Mesenteric fat pad (tissue), 1 donor: ENCODE results near the gene CTSW. TPM values are rescaled to one million over a fixed set of nuclear protein-coding genes. Genes with fewer than 3 reads are reported as not detected.
"Not testable (repeated sequence)": the region's sequence is repeated elsewhere in the genome, so short reads cannot be mapped to it uniquely, and the experiment has no call there.

Experiments
- DNase-seq: peaks from one replicate; pipeline ENCODE4 v3.0.0-alpha.2; 2020; ENCODE audit warnings: low spot score
- total RNA-seq: library from RNA; stranded (reverse); fragmentation: NEBNext Ultra II Directional; extraction: Animal tissue kit (Norgen Biotek cat#: 25700); gene quantifications from one replicate; pipeline ENCODE4 v1.2.1, GENCODE V29; 2021
- donor health status: DM: yes; HTN: yes; CAD: no.

The CTSW gene
- total RNA-seq, 1 donor from 2014 or later, result 1.3 TPM

DNA sequence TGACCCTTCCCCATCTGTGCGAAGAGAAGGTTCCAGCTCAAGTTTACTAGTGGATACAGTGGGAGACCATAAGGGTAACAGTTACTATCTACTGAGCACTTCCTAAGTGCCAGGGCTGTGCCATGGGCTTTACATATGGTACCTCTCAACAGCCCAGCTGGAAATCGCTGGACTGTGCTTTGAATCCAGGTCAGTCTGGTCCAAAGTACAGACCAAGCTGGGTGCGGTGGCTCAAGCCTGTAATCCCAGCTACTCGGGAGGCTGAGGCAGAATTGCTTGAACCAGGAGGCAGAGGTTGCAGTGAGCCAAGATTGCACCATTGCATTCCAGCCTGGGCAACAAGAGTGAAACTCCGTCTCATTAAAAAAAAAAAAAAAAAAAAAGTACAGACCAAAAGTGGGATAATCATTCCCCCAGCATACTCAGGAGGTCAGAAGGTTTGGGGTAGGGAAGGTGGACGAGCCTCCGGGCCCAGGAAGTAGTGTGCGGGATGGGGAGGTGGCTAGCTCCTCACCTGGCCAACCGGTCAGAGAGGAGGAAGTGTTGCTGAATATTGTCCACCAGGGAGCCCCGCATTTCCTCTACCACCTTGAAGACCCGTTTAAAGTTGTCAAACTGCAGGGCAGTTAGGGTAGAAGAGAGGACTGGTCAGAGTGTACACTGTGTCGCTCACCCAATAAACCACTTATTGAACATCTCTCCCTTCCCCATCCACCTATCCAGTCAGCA is 6.3 kb downstream of the CTSW start:
- DNase-seq, result no peak

DNA sequence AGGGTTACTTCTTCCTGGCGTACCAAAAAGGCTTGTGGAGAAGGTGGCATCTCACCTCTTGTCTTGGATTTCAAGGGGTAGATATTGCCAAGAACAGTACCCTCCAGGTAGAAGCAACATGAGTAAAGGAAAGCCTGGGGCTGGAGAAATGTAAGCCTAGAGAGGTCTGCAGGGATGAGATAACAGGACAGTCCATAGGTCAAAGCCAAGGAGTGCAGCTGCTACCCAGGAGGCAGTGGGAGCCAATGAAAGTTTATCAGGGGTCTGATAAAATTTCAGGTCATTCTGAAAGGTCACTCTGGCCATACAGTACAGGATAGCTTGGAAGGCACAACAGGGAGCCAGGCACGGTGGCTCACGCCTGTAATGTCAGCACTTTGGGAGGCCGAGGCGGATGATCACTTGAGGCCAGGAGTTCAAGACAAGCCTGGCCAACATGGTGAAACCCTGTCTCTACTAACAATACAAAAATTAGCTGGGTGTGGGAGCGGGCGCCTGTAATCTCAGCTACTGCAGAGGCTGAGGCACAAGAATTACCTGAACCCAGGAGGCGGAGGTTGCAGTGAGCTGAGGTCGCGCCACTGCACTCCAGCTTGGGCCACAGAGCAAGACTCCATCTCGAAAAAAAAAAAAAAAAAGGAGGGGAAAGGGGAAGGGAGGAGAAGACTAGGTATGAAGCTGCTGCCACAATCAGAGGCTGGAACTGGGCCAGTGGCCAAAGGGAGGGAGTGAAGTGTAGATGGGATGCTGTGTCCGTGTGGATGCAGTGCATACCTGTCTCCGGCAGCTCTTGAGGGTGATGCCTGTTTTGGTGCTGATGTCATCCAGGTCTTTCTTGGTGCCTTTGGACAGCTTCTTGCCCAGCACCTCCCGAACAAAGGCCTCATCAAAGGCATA is 7.4 kb downstream of the CTSW start:
- no peak for DNase-seq

DNA sequence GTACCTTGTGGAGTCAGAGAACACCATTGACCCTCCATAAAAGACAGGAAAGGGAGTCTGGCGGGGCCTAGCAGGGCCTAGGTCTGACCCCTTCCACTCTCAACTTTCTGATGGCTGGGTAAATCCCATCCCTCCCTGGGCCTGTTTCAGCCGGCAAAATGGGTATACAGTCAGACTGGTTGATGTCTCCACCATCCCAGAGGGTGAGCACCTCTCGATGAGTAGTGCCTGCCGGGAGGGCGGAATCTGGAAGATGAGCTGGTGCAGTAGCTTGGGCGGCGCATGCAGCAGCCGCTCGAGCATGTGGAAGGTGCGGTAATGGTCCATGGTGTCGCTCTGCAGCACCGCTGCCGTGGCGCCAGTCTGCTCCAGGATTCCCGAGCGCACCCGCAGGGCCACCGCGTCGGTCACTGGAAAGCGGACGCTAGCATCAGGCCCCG is 8.1 kb downstream of the CTSW start:
- DNase-seq, result no peak

DNA sequence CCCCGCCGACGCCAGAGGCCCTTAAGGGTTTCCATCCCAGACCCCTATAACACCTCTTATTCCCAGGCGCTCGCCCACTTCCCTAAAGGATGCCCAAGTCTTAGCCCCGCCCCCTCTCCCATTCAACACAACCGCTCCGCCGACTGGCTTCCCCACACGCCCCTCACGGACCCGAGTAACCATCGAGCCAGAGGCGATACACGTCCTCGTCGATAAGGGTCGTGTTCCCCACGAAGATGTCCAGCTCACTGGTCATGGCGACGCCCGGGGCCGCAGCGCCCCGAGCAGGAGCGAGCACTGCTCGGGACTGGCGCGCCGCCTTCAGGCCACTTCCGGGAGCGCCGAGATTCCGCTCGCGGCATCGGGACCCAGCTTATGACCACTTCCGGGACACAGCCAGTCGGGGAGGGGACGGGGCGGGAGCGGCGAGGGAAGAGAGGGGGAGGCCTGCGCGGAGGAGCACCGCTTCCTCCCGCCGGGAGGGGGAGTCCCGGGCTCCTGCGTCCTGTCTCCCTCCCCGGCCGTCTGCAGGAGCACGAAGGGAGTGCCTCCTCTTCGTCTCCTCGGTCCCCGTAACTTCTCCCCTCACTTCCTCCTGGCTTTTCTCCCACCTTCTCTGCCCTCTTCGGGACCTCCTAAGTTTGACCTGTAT is 8.7 kb downstream of the CTSW start, which contains the start of gene FIBP:
FIBP (minus strand) TSS at position 309 of the 652 bp plus-strand sequence; CDS start at position 256, 53 bp downstream.
- DNase-seq, result peak; percentile 99

DNA sequence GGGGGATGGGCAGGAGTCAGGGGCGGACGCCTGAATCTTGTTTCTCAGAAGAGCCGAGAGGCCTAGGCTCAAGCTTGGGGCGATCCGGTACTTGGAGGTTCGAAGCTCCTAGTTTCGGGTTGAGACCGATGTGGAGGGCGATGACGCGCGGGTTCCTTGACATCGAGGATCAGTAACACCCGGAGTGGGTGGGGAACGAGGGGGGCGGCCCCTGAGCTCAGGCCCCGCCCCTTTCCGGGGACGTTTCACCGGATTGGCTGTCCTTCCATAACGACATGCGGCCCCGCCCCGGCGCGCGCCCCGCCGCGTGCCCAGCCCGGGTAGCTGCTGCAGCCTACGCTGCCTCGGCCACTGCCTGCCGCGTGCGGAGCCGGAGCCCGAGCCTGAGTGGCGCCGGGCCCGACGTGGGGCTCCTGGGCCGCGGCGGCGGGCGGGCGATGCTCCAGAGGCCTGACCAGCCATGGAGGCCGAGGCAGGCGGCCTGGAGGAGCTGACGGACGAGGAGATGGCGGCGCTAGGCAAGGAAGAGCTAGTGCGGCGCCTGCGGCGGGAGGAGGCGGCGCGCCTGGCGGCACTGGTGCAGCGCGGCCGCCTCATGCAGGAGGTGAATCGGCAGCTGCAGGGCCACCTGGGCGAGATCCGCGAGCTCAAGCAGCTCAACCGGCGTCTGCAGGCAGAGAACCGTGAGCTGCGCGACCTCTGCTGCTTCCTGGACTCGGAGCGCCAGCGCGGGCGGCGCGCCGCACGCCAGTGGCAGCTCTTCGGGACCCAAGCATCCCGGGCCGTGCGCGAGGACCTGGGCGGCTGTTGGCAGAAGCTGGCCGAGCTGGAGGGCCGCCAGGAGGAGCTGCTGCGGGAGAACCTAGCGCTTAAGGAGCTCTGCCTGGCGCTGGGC is 10.9 kb downstream of the CTSW start, which contains the start of gene CCDC85B:
CCDC85B (plus strand) TSS at position 350 of the 895 bp plus-strand sequence; CDS start at position 461, 111 bp downstream.
- DNase-seq, result peak; percentile 100

DNA sequence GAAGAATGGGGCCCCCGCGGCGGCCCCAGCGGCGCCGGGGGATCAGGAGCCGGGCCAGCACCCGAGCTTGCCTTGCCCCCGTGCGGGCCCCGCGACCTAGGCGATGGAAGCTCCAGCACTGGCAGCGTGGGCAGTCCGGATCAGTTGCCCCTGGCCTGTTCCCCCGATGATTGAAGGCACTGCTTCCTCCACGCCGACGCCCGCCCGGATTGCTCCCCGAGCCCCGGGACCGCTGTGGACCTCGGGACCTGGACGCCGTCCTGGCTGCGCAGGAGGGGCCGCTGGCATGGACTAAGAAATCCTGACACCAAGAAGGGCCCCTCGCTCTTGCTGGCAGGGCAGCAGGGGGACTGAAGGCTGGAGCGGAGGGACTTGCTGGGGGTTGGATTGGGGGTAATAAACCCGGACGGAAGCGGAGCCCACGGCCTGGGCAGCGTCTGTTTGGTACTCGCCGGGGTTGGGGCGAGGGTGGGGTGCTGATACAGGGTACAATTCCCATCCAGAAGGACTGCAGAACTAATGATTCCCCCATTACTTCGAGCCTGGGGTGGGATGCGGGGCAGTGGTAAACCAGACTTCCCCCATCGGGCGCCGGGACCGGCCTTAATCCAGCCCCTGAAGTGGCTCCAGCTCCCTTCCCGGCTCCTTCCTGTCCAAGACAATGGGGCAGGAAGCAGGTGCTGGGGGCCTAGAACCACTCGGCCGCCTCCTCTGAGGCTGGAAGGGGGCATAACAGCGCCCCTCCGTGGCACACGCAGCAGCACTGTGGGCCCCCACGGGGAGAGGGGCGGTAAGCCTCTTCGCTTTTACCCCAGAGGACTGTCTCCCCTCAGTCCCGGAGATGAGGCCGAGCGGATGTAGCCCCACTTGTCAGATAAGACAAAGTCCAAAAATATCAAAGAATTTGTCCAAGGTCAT is 11.8 kb downstream of the CTSW start:
- DNase-seq, result no peak

DNA sequence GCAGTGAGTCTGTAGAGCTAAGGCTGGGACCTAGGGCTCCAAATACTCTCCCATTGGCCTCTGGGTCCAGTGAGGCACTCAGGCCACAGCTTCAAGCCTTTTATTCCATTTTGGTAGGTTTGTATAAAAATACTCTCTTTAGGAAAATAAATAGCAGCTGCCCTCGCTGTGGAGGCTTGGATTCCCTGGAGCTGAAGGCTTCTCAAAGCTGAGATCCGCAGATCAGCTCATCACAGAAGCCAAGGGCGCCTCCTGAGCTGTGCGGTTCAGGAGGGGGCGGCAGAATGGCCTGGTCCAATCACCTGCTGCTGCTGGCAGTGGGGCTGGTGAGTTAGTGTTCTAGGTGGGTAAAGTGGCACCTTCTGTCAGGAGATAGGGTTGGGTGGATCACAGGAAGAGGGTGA is 12.5 kb downstream of the CTSW start:
- DNase-seq, result not testable (repeated sequence)

DNA sequence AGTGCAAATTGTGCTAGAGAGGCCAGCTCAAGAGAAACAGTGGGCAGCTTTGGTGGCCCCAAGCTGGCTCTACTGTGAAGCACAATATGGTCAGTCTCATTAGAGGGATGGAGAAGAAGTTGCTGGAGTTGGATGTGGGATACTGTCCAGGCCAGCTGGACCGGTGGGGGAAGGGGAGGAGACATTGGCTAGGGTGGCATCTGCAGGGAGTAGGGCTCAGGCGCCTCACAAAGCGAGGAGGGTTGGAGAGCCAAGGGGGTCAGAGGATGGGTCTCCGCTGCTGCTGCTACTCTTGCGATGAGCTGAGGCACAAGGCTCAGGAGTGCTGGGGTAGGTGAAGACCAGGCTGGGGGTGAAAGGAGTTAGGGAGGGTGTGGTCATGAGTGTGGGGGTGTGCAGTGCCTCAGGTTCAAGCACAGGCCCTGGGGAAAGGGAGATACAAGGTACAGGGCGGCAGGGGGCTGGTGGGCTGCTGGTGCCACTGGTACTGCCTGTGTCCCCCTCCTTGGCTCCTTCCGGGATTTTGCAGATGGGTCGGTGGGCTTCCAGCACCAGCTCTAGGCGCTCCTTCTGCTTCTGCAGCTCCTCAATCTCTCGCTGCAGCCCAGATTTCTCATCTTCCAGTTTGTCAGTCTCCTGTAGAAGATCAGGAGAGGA is 13.2 kb downstream of the CTSW start:
- DNase-seq, result no peak

DNA sequence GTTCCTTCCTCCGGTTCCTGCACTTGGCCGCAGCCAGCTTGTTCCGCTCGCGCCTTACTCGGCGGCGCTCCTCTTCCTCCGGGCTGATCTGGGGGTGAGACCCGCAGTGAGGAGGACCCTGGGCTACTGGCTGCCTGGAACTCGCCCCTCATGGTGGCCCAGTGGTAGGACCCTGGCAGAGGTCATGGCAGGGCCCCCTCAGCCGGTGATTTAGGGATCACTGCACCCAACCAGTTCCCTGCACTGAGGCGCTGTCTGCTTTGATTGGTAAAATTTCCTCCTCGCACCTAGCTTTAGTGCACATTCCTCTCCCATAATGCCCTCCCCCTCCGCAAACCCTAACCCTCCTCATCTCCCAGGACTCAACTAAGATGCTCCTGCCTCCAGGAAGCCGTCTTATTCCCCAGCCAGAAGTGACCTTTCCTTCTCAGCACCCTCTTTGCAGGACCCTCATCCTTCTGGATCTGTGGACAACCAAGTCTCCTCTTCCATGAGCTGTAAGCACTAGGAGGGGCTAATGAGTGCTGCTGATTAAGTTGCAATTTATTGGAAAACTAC is 14.5 kb downstream of the CTSW start:
- DNase-seq, result no peak

DNA sequence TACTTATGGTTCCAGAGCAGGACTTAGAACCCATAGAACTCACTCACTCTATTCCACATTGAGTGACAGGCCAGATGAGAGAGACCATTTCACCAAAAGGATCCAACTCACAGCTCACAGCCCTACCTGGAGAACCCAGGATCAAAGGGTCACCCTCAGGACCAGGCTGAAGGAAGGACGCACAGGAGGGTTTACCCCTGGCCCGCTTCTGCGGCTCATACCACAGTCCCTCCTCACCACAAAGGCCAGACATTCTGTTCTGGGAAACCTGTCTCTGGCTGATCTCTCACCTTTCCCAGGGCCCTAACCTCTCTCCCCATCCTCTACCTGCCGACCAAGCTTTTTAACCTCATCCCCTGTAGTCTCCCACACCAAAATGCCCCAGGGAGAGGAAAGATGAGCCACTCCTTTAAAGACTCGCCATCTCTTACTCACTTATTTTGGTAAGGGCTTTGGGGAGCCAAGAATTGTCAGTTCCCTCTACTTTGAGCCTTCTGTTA is 15.9 kb downstream of the CTSW start:
- no peak for DNase-seq

DNA sequence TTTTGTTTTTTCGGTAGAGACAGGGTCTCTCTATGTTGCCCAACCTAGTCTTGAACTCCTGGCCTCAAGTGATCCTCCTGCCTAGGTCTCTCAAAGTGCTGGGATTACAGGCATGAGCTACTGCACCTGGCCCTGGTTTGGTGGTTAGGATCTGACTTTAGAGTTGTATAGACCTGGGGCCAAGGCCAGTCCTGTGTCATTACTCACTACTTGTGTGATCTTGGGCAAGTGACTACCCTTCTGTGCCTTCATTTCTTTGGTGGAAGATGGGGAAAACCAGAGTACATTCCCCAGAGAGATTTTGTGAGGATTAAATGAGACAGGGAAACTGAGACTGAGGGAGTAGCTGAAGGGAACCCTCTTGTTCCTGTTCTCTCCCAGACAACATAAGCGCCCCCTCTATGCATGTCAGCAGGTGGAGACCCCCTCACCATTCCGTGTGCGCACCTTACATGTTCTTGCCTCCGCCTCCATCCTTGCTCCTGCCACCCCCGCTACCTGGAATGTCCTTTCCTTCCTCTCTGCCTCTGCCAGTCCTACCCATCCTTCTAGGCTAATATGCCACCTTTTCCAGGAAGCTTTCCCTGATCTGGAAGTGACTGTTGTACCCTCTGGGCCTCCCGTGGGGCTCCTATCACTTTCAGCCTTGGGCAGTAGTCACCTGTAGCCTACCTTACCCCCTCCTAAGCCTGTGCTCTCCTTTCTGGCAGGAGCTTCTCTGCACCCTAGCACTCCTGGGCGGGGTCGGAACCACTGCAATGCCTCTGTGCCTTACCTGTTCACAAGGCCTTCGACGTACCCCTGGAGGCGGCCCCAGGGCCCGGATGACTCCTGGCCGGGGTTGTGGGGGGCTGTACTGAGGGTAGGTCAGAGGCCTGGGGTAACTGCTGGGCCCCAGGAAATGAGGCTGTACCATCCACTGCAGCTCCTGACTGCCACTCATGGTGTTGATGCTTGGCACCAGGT is 16.7 kb downstream of the CTSW start:
- DNase-seq, result no peak

DNA sequence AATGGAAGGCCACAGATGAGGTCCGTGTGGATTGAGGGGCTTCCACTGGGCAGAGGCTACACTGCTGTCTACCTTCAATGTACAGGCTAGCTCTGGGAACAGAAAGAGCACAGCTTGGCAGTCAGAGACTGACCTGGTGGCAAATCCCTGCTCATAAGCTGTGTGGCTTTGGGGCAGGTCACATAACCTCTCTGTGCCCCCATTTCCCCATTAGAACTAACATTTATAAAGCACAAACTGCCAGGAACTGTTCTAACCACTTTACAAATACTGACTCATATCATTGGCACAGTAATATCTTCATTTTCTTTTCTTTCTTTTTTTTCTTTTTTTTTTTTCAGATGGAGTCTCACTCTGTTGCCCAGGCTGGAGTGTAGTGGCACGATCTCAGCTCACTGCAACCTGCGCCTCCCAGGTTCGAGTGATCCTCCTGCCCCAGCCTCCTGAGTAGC is 17.4 kb downstream of the CTSW start:
- no peak for DNase-seq

DNA sequence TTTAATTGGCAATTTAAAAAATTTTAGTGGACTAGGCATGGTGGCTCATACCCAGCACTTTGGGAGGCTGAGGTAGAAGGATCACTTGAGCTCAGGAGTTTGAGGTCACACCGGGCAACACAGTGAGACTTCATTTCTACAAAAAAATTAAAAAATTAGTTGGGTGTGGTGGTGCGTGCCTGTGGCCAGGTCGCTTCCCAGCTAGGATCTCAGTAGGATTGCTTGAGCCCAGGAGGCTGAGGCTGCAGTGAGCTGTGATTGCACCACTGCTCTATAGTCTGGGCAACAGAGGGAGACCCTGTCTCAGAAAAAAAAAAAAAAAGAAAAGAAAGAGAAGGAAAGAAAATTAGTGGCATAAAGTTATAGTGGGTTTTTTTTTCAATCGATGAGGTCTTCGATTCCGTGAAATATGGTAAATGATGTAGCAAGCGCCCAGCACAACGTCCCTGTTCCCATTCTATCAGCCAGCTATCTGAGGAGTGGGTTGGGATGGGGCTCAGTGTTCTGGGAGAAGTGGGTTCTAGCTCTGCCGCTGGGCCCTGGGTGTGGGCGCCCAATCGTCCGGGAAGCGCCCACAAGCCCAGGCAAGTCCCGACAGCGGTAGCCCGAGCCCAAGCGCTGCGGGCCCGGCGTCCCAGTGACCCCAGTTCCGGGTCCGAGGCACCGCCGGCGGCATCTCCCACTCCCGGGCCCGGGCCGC is 19.2 kb downstream of the CTSW start:
- no peak for DNase-seq

DNA sequence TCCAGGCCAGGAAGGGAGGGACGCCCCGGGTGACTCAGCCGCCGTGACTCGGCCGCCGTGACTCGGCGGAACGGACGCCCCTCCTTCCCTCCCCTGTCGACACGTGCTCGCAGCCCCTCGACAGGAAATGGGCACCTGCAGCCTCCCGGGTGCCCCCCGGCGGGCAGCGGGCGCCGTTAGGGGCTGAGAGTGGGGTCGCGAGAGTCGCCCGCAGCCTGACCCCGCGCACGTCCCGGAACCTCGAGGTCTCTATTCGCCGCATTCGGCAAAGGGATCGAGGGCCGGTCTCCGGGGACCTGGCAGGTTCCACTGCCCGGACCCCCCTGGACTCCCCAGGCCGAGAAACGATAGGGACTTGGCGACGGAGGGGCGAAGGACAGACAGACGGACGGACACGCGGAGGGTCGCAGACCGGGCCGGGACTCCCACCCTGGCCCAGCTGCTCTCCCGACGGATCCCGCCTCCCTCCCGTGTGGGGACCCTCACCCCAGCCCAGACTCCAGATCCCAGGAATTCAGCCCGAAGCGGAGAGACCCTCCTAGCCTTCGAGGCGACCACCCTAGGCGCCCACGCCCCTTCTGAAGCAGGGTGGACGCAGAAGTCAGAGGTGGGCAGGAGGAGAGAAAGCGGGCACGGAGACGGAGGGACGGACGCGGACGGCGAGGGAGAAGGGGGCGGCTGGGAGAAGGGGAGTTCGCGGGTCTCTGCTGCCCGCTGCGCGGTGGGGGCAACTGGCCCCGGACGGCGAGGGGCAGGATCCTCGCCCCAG is 19.9 kb downstream of the CTSW start:
- peak; percentile 97 for DNase-seq

DNA sequence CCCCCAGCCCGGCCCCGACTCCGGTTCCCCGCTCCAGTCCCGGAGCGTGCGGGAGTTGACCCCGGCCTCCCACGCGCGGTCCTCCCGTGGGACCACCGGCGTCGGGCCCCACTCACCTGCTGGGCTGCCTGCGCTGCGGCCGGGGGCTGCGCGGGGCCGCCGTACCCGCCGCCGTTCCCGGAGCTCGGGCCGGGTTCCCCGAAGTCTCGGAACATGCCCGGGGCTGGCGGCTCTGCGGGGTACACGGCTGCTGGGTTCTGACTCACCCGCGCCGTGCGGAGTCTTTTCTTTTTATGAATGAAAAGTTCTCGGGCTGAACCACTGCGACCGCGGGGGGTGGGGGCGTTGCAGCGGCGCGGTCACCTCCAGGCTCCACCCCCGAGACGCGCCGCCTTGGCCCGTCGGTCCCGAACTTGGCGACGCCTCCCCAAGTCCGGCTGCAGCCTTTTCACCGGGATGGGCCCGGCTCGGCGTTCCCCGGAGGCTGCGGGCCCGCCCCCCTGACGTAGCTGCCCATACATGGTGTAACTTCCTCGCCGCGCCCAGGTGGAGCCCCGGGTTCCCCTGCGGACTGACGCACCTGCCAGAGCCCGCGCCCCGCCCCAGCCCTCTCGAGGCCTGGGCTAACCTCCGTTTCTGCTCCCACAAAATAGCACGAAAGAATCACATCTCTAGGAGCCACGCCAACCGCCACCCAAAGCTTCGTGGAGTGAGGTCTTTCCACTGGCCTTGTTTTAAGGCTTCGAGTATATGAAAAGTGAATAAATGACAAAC is 20.7 kb downstream of the CTSW start, which contains the start of gene FOSL1:
FOSL1 (minus strand) TSS at position 264 of the 774 bp plus-strand sequence; CDS start at position 215, 49 bp downstream.
- DNase-seq, result peak; percentile 97
